WI38 (cell line): ENCODE data around the gene CD70.
"Not testable (repeated sequence)": the region's sequence is repeated elsewhere in the genome, so short reads cannot be mapped to it uniquely, and the experiment has no call there.

Experiments
- H3K4me3 ChIP-seq: 2 replicates; pipeline ENCODE4 v1.5.1; 2011; ENCODE audit warnings: low read depth, mild to moderate bottlenecking, control low read depth, low read length
- CTCF ChIP-seq: IDR thresholded peaks from 2 replicates; pipeline ENCODE4 v1.5.1; 2012; ENCODE audit warnings: low read depth, mild to moderate bottlenecking, control low read depth, low read length

The CD70 gene

GRCh38 chr19:6617374-6617773 is 26.4 kb upstream of the CD70 start:
- TF ChIP-seq CTCF: no peak
- H3K4me3 ChIP-seq: no peak overlapping the region

GRCh38 chr19:6616011-6616410 is 25.1 kb upstream of the CD70 start:
- H3K4me3 ChIP-seq: no peak overlapping the region
- TF ChIP-seq CTCF: no peak

GRCh38 chr19:6613711-6614110 is 22.8 kb upstream of the CD70 start:
- TF ChIP-seq CTCF: no peak
- H3K4me3 ChIP-seq: no peak overlapping the region

GRCh38 chr19:6610934-6611852 is 20.2 kb upstream of the CD70 start:
- no peak for TF ChIP-seq CTCF
- H3K4me3 ChIP-seq: no peak overlapping the region

GRCh38 chr19:6608940-6609339 is 18.0 kb upstream of the CD70 start:
- no peak overlapping the region for H3K4me3 ChIP-seq

GRCh38 chr19:6608146-6608545 is 17.2 kb upstream of the CD70 start:
- H3K4me3 ChIP-seq: not testable (repeated sequence)

More at GRCh38 chr19:6608940-6609339, 18.0 kb upstream of the CD70 start:
- no peak for TF ChIP-seq CTCF

- H3K4me3 ChIP-seq: not testable (repeated sequence)
These were observed 15.5 kb upstream of the CD70 start for GRCh38 chr19:6606276-6607070.

- no peak overlapping the region for H3K4me3 ChIP-seq
- no peak for TF ChIP-seq CTCF
These were observed 14.0 kb upstream of the CD70 start for GRCh38 chr19:6604906-6605305.
